Smooth muscle cell (in vitro differentiated cells): ENCODE data around the gene SYNE2. TPM values are rescaled to one million over a fixed set of nuclear protein-coding genes. Genes with fewer than 3 reads are reported as not detected.

Experiments
- DNase-seq: peaks from one replicate; lab custom pipeline; 2025; ENCODE audit not compliant: unreplicated experiment; lab: John Stamatoyannopoulos, UW
- H2AFZ ChIP-seq: fragments of 200-600 bp; sonication (generic); 2 replicates; pipeline ENCODE4 v1.6.0; 2016; ENCODE audit warnings: antibody characterized with exemption, low read depth, mild to moderate bottlenecking
- H3F3A ChIP-seq: fragments of 200-600 bp; sonication (generic); 2 replicates; pipeline ENCODE4 v1.6.0; 2017; ENCODE audit warnings: antibody characterized with exemption, low read depth
- H3K27ac ChIP-seq: fragments of 200-600 bp; sonication (generic); 2 replicates; pipeline ENCODE4 v1.5.1; 2016; ENCODE audit warnings: low read depth, mild to moderate bottlenecking
- H3K27me3 ChIP-seq: fragments of 200-600 bp; sonication (generic); 2 replicates; pipeline ENCODE4 v1.6.1; 2016; ENCODE audit warnings: low read depth, mild to moderate bottlenecking
- H3K36me3 ChIP-seq: fragments of 200-600 bp; sonication (generic); 2 replicates; pipeline ENCODE4 v1.5.1; 2016; ENCODE audit warnings: low read depth
- H3K4me1 ChIP-seq: fragments of 200-600 bp; sonication (generic); 2 replicates; pipeline ENCODE4 v1.5.1; 2016; ENCODE audit warnings: low read depth
- H3K4me2 ChIP-seq: fragments of 200-600 bp; sonication (generic); 2 replicates; pipeline ENCODE4 v1.6.0; 2016; ENCODE audit warnings: mild to moderate bottlenecking
- H3K4me3 ChIP-seq: fragments of 200-600 bp; sonication (generic); 2 replicates; pipeline ENCODE4 v1.5.1; 2016; ENCODE audit warnings: mild to moderate bottlenecking
- H3K79me2 ChIP-seq: fragments of 200-600 bp; sonication (generic); 2 replicates; pipeline ENCODE4 v1.6.0; 2016; ENCODE audit warnings: low read depth, mild to moderate bottlenecking
- H3K9ac ChIP-seq: fragments of 200-600 bp; sonication (generic); 2 replicates; pipeline ENCODE4 v1.6.0; 2016; ENCODE audit warnings: low read depth
- H3K9me3 ChIP-seq: fragments of 200-600 bp; sonication (generic); replicated peaks from 2 replicates; pipeline ENCODE4 v1.5.1; 2016; ENCODE audit warnings: low read depth
- H4K20me1 ChIP-seq: fragments of 200-600 bp; sonication (generic); 2 replicates; pipeline ENCODE4 v1.6.0; 2016; ENCODE audit warnings: low read depth
- WGBS: methylation state at CpG from one replicate; pipeline ENCODE4 v1.1.7; 2016; ENCODE audit warnings: low lambda C conversion rate; 5-methylcytosine and 5-hydroxymethylcytosine counted together
- microRNA counts: library from miRNA; unstranded; fragments of <30 nt; microRNA quantifications from one replicate; lab custom pipeline; 2016
- microRNA-seq: library from miRNA; unstranded; fragments of <30 nt; microRNA quantifications from one replicate; pipeline ENCODE4, GENCODE V29; 2016; ENCODE audit warnings: borderline number of aligned reads
- polyA plus RNA-seq: library from polyadenylated mRNA; unstranded; fragments of >200 nt; fragmentation: Nextera tagmentation; extraction: Ambion mirVana; gene quantifications from 2 replicates; pipeline ENCODE4 v1.2.1, GENCODE V29; 2016
- small RNA-seq: library from RNA; depleted of rRNA; stranded (forward); fragments of <200 nt; gene quantifications from one replicate; pipeline ENCODE3, GENCODE V24; 2014
- total RNA-seq: library from RNA; depleted of rRNA; stranded (reverse); fragments of >200 nt; gene quantifications from 2 replicates; pipeline ENCODE4 v1.2.3, GENCODE V29; 2014
- TF ChIP-seq, protein P1 (sequence below): fragments of 200-600 bp; sonication (generic); IDR thresholded peaks from 2 replicates; pipeline ENCODE4 v1.5.1; 2017; ENCODE audit warnings: borderline replicate concordance, mild to moderate bottlenecking, antibody characterized with exemption; ENCODE audit not compliant: insufficient read depth, poor library complexity, severe bottlenecking

Gene SYNE2
- total and polyA plus RNA-seq, 2 experiments from 2014 or later, result 4.8 to 20.9 TPM

DNA sequence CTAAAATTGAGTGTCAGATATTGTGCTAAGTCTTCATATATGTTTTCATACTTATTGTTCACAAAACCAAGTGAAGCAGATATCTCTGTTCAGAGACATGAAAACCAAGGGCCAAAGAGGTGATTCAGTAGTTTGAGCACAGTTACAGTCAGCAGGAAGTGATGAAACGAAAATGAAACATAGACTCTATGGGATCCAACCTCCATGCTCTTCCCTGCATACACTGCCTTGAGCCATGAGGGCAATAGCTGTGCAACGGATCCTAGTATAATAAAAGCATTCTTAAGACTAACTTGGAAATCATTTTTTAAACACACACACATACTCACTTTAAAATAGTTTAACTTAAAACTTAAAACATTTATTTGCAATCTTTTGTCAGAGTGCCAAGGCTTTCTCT is 413.4 kb downstream of the SYNE2 start:
- 81% methylated on average over 2 of the region's 2 CpGs for WGBS
- no peaks in the 10 kb centered on the region for H3K4me1 ChIP-seq
- H3K27ac ChIP-seq, result no peak overlapping the region
- H2AFZ ChIP-seq, result no peak overlapping the region
- no peaks in the 10 kb centered on the region for H3K9me3 ChIP-seq
- H3K4me2 ChIP-seq, result no peak overlapping the region
- H3F3A ChIP-seq, result no peaks in the 10 kb centered on the region
- no peak overlapping the region for H3K4me3 ChIP-seq
- no peaks in the 10 kb centered on the region for H3K79me2 ChIP-seq
- TF ChIP-seq, protein P1, sequence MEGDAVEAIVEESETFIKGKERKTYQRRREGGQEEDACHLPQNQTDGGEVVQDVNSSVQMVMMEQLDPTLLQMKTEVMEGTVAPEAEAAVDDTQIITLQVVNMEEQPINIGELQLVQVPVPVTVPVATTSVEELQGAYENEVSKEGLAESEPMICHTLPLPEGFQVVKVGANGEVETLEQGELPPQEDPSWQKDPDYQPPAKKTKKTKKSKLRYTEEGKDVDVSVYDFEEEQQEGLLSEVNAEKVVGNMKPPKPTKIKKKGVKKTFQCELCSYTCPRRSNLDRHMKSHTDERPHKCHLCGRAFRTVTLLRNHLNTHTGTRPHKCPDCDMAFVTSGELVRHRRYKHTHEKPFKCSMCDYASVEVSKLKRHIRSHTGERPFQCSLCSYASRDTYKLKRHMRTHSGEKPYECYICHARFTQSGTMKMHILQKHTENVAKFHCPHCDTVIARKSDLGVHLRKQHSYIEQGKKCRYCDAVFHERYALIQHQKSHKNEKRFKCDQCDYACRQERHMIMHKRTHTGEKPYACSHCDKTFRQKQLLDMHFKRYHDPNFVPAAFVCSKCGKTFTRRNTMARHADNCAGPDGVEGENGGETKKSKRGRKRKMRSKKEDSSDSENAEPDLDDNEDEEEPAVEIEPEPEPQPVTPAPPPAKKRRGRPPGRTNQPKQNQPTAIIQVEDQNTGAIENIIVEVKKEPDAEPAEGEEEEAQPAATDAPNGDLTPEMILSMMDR, result no peak
- H3K9ac ChIP-seq, result no peak overlapping the region
- no peaks in the 10 kb centered on the region for H3K27me3 ChIP-seq
- H4K20me1 ChIP-seq, result no peaks in the 10 kb centered on the region
- DNase-seq, result no peak
- H3K36me3 ChIP-seq, result no peaks in the 10 kb centered on the region

GRCh38 chr14:64272019-64272418 is 419.2 kb downstream of the SYNE2 start:
- H3K79me2 ChIP-seq, result no peaks in the 10 kb centered on the region
- H3K4me2 ChIP-seq, result no peak overlapping the region
- no peak overlapping the region for H3K4me3 ChIP-seq
- no peaks in the 10 kb centered on the region for H3K9me3 ChIP-seq
- no peak overlapping the region for H2AFZ ChIP-seq
- H3K9ac ChIP-seq, result no peak overlapping the region
- DNase-seq, result no peak
- no peaks in the 10 kb centered on the region for H3F3A ChIP-seq
- no peaks in the 10 kb centered on the region for H3K4me1 ChIP-seq
- H4K20me1 ChIP-seq, result no peaks in the 10 kb centered on the region
- TF ChIP-seq, protein P1, result no peak
- no peaks in the 10 kb centered on the region for H3K36me3 ChIP-seq
- H3K27me3 ChIP-seq, result no peaks in the 10 kb centered on the region
- H3K27ac ChIP-seq, result no peak overlapping the region

MicroRNAs within 50 kb of the gene (microRNA counts, 767-probe panel; counts per million panel counts)
- microRNA hsa-miR-548h-5p (lab: Ali Mortazavi, UCI), result 183 counts per million

Small RNAs within 50 kb of the gene (microRNA-seq; reads per million reads assigned to microRNA genes)
- not detected for gene MIR548H1

Small RNAs within 50 kb of the gene (small RNA-seq; reads per million reads assigned to genes)
- gene MIR548H1 (not detected), gene RF00019 (not detected), gene RPS28P1 (not detected)

Other genes starting within 250 kb of the SYNE2 start
- 8.9 and 10.0 TPM in 2 replicates for gene WDR89, start 211.1 kb upstream of the SYNE2 start, total RNA-seq
- gene WDR89, start 211.1 kb upstream of the SYNE2 start, polyA plus RNA-seq, result 6.3 and 6.4 TPM in 2 replicates
- gene SGPP1, start 124.9 kb upstream of the SYNE2 start, total RNA-seq, result 25.8 and 30.0 TPM in 2 replicates
- gene SGPP1, start 124.9 kb upstream of the SYNE2 start, polyA plus RNA-seq, result 13.4 and 16.0 TPM in 2 replicates